Keratinocyte (primary cell): ENCODE results near the gene TMEM271.

Experiments
- EZH2 ChIP-seq: IDR thresholded peaks from one replicate; pipeline ENCODE4 v1.6.1; 2012; ENCODE audit warnings: inconsistent platforms, mild to moderate bottlenecking, low read length, moderate library complexity
- TF ChIP-seq, protein P1 (sequence below), 3 experiments: IDR thresholded peaks in 1 of 3; conservative IDR thresholded peaks in 1 of 3; optimal IDR thresholded peaks in 1 of 3; 2 replicates in 2 of 3; 3 replicates in 1 of 3; pipeline versions ENCODE3 to v1.5.1; 2011; ENCODE audit warnings: low read length in 3 of 3, mild to moderate bottlenecking in 3 of 3, moderate library complexity in 2 of 3, control low read depth in 1 of 3, inconsistent platforms in 1 of 3; ENCODE audit not compliant: insufficient read depth in 2 of 3; ENCODE audit errors: extremely low read depth in 1 of 3

DNA sequence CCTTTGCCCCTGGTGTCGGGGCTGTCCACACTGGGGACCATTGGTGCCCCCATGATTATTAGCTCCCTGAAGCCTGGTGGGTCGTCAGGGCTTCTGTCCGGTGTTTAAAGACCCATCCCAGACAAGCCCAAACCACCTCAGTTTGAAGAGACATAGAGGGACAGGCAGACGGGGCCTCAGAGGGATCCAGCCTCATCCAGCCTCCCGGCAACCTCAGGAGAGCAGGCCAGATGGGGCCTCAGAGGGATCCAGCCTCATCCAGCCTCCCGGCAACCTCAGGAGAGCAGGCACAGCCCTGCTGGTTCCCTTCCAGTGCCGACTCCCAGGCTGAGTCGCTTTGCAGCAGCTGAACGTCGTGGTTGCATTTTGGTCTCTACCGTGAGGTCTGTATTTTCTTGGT lies 45.0 kb downstream of the TMEM271 start:
- TF ChIP-seq, protein P1, sequence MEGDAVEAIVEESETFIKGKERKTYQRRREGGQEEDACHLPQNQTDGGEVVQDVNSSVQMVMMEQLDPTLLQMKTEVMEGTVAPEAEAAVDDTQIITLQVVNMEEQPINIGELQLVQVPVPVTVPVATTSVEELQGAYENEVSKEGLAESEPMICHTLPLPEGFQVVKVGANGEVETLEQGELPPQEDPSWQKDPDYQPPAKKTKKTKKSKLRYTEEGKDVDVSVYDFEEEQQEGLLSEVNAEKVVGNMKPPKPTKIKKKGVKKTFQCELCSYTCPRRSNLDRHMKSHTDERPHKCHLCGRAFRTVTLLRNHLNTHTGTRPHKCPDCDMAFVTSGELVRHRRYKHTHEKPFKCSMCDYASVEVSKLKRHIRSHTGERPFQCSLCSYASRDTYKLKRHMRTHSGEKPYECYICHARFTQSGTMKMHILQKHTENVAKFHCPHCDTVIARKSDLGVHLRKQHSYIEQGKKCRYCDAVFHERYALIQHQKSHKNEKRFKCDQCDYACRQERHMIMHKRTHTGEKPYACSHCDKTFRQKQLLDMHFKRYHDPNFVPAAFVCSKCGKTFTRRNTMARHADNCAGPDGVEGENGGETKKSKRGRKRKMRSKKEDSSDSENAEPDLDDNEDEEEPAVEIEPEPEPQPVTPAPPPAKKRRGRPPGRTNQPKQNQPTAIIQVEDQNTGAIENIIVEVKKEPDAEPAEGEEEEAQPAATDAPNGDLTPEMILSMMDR (optimal IDR thresholded peaks at IDR 0.05 in 1 of 3, IDR thresholded peaks at IDR 0.05 in 1 of 3, conservative IDR thresholded peaks at IDR 0.05 in 1 of 3; ENCODE audit: extremely low read depth in 1 of 3, insufficient read depth in 2 of 3, low read length in 3 of 3): no peak
- TF ChIP-seq EZH2: no peak
